HG03103 (cell line): Measurements from ENCODE around the gene C11orf97.

Experiments
- ATAC-seq: cut with Tn5 transposase; IDR thresholded peaks from one replicate; pipeline ENCODE4 v1.9.1; 2021; ENCODE audit warnings: low read depth; ENCODE audit not compliant: unreplicated experiment

The C11orf97 gene

GRCh38 chr11:94524341-94524740 lies 12.1 kb downstream of the C11orf97 start:
- ATAC-seq = no peak

GRCh38 chr11:94525546-94526324 lies 13.5 kb downstream of the C11orf97 start:
- ATAC-seq = no peak

- ATAC-seq = no peak
Measured at GRCh38 chr11:94526645-94527438, 14.6 kb downstream of the C11orf97 start.

GRCh38 chr11:94528551-94528950 lies 16.3 kb downstream of the C11orf97 start:
- no peak for ATAC-seq

- no peak for ATAC-seq
Measured at GRCh38 chr11:94532211-94532610, 19.9 kb downstream of the C11orf97 start.

GRCh38 chr11:94533206-94533605 lies 20.9 kb downstream of the C11orf97 start:
- no peak for ATAC-seq

GRCh38 chr11:94533696-94534630 lies 21.7 kb downstream of the C11orf97 start:
- ATAC-seq = no peak

GRCh38 chr11:94536386-94536785 lies 24.1 kb downstream of the C11orf97 start:
- no peak for ATAC-seq

GRCh38 chr11:94537031-94537600 lies 24.9 kb downstream of the C11orf97 start:
- no peak for ATAC-seq

- no peak for ATAC-seq
Measured at GRCh38 chr11:94539420-94539819, 27.2 kb downstream of the C11orf97 start.

GRCh38 chr11:94543695-94544645 lies 31.7 kb downstream of the C11orf97 start, which contains the start of gene FUT4:
TSS of gene FUT4 (plus strand) at chr11:94543921. CDS start at chr11:94544134, 213 bp downstream.
- ATAC-seq = peak; percentile 67

GRCh38 chr11:94544646-94545263 lies 32.5 kb downstream of the C11orf97 start:
- peak; percentile 2 for ATAC-seq

GRCh38 chr11:94545264-94546161 lies 33.3 kb downstream of the C11orf97 start:
- no peak for ATAC-seq

- no peak for ATAC-seq
Measured at GRCh38 chr11:94546162-94546470, 33.9 kb downstream of the C11orf97 start.

GRCh38 chr11:94546886-94547285 lies 34.6 kb downstream of the C11orf97 start:
- no peak for ATAC-seq

GRCh38 chr11:94549146-94549545 lies 36.9 kb downstream of the C11orf97 start:
- no peak for ATAC-seq

- ATAC-seq = no peak
Measured at GRCh38 chr11:94550513-94550912, 38.3 kb downstream of the C11orf97 start.

GRCh38 chr11:94553938-94554337 lies 41.7 kb downstream of the C11orf97 start:
- ATAC-seq = no peak
